ENCODE results near the gene CEMIP.

DNA sequence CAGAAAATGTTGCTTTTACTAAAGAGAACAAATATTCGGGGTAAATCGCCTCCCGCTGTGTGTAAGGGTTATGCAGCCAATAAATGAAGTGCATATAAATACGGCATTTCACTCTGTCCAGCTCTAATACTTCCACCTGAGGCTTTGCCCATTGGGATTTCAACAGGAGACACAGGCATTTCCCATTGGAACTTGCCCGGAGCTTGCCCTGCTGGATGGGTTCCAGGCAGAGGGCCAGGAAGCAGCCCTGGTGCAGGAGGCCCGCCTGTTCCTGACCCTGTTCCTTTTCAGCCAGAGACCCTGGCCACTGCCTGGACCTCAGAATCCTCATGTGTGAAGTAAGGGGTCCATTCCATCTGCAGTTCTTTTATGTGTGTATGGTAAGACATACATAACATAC lies 17.4 kb upstream of the CEMIP start:
- TF ChIP-seq, protein P1, sequence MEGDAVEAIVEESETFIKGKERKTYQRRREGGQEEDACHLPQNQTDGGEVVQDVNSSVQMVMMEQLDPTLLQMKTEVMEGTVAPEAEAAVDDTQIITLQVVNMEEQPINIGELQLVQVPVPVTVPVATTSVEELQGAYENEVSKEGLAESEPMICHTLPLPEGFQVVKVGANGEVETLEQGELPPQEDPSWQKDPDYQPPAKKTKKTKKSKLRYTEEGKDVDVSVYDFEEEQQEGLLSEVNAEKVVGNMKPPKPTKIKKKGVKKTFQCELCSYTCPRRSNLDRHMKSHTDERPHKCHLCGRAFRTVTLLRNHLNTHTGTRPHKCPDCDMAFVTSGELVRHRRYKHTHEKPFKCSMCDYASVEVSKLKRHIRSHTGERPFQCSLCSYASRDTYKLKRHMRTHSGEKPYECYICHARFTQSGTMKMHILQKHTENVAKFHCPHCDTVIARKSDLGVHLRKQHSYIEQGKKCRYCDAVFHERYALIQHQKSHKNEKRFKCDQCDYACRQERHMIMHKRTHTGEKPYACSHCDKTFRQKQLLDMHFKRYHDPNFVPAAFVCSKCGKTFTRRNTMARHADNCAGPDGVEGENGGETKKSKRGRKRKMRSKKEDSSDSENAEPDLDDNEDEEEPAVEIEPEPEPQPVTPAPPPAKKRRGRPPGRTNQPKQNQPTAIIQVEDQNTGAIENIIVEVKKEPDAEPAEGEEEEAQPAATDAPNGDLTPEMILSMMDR (IDR thresholded peaks at IDR 0.05), result no peak
- TF ChIP-seq EZH2 (IDR thresholded peaks at IDR 0.05) (no peak), EZH2phosphoT487 (IDR thresholded peaks at IDR 0.05) (no peak)

Measured in neural progenitor cell (in vitro differentiated cells).